K562 (cell line): ENCODE measurements around the gene GCNT2. TPM values are rescaled to one million over a fixed set of nuclear protein-coding genes. Genes with fewer than 3 reads are reported as not detected.

ENCODE experiments used
- ATAC-seq: fragments of 200-7000 bp; cut with Tn5 transposase; 3 replicates; pipeline ENCODE4 v1.9.1; 2020; ENCODE audit warnings: moderate library complexity
- BruUV-seq: library from RNA; stranded (reverse); fragments of 400-500 nt; replicated peaks from 2 replicates; lab custom pipeline; 2021; lab: Mats Ljungman, UMichigan
- CTCF ChIA-PET: fragments of 300-600 bp; formaldehyde crosslinking; extraction: SDS; loops from one replicate; lab custom pipeline; 2021; ENCODE audit warnings: low intra/inter-chr PET ratio; lab: Yijun Ruan, JAX
- POLR2A ChIA-PET: fragments of 300-600, 350-650 bp; sonication (Branson Sonifier 250); formaldehyde crosslinking; extraction: SDS; loops from one replicate; lab custom pipeline; 2021; ENCODE audit warnings: antibody characterized with exemption, inconsistent platforms; lab: Yijun Ruan, JAX
- DNase-seq, 4 experiments: peaks; one replicate each; pipeline versions ENCODE4 v3.0.0 to v3.0.0-alpha.2; 2011 to 2018; ENCODE audit warnings: low spot score in 3 of 4, mixed read lengths in 3 of 4; ENCODE audit errors: extremely low read depth in 1 of 4
- FAIRE-seq: peaks from 2 replicates; lab custom pipeline; 2011; peaks lifted over from hg19 to GRCh38; lab: Jason Lieb, UNC
- H2AFZ ChIP-seq: 2 replicates; pipeline ENCODE4 v1.6.0; 2011; ENCODE audit warnings: low read depth, low read length, control low read depth, inconsistent platforms
- H3K27ac ChIP-seq: fragments of 200-600 bp; 3 replicates; pipeline ENCODE4 v1.8.0; 2011; ENCODE audit warnings: low read depth, mild to moderate bottlenecking, control low read depth, inconsistent platforms, low read length, moderate library complexity, mixed read lengths; ENCODE audit errors: extremely low read depth
- H3K27me3 ChIP-seq, 2 experiments: fragments of 300-600 bp in 1 of 2; 2 replicates in 1 of 2; 3 replicates in 1 of 2; pipeline versions ENCODE4 v1.6.0 to v1.8.0; 2011; ENCODE audit warnings: inconsistent platforms in 2 of 2, low read length in 2 of 2, mild to moderate bottlenecking in 1 of 2, mixed read lengths in 1 of 2, moderate library complexity in 1 of 2; ENCODE audit not compliant: control insufficient read depth in 2 of 2, insufficient read depth in 2 of 2
- H3K36me3 ChIP-seq: fragments of 300-600 bp; 3 replicates; pipeline ENCODE4 v1.8.0; 2011; ENCODE audit warnings: mild to moderate bottlenecking, low read length, inconsistent platforms; ENCODE audit not compliant: control insufficient read depth, insufficient read depth
- H3K4me1 ChIP-seq, 2 experiments: fragments of 200-600 bp in 1 of 2; replicated peaks in 1 of 2; 2 replicates in 1 of 2; 3 replicates in 1 of 2; pipeline versions ENCODE4 v1.5.1 to v1.8.0; 2011; ENCODE audit warnings: inconsistent platforms in 2 of 2, low read length in 2 of 2, mild to moderate bottlenecking in 1 of 2, mixed read lengths in 1 of 2, moderate library complexity in 1 of 2; ENCODE audit not compliant: control insufficient read depth in 2 of 2, insufficient read depth in 2 of 2
- H3K4me2 ChIP-seq: 2 replicates; pipeline ENCODE4 v1.6.1; 2011; ENCODE audit warnings: low read length, control low read depth, inconsistent platforms, mixed read lengths; ENCODE audit not compliant: insufficient read depth
- H3K4me3 ChIP-seq: fragments of 200-600 bp; sonication (generic), shearing (Covaris generic); 2 replicates; pipeline ENCODE4 v1.5.1; 2016; ENCODE audit warnings: control low read depth, inconsistent platforms
- H3K79me2 ChIP-seq: fragments of 200-600 bp; 3 replicates; pipeline ENCODE4 v1.8.0; 2011; ENCODE audit warnings: low read length, inconsistent platforms; ENCODE audit not compliant: control insufficient read depth, insufficient read depth
- H3K9ac ChIP-seq, 2 experiments: 2 replicates each; pipeline versions ENCODE4 v1.6.0 to v1.6.1; 2011; ENCODE audit warnings: low read depth in 2 of 2, low read length in 2 of 2, control low read depth in 1 of 2, inconsistent platforms in 1 of 2, mild to moderate bottlenecking in 1 of 2, mixed read lengths in 1 of 2; ENCODE audit not compliant: insufficient read depth in 1 of 2
- H3K9me1 ChIP-seq: one replicate; pipeline ENCODE4 v1.6.0; 2011; ENCODE audit warnings: inconsistent platforms, mild to moderate bottlenecking, low read length, moderate library complexity; ENCODE audit not compliant: control insufficient read depth, insufficient read depth
- H3K9me3 ChIP-seq: replicated peaks from 2 replicates; pipeline ENCODE4 v1.5.1; 2011; ENCODE audit warnings: low read depth, low read length, inconsistent platforms; ENCODE audit not compliant: control insufficient read depth, insufficient read depth
- H4K20me1 ChIP-seq: replicated peaks from 2 replicates; pipeline ENCODE4 v1.6.1; 2011; ENCODE audit warnings: low read length, inconsistent platforms, mixed read lengths; ENCODE audit not compliant: control insufficient read depth, insufficient read depth
- CCNT2 ChIP-seq: IDR thresholded peaks from 2 replicates; pipeline ENCODE4 v1.6.1; 2011; ENCODE audit warnings: borderline replicate concordance, low read depth, mild to moderate bottlenecking, moderate library complexity, mixed read lengths, low read length; ENCODE audit not compliant: insufficient read length; ENCODE audit errors: extremely low read depth
- CSDE1 ChIP-seq, 2 experiments: fragments of 450-650 bp; IDR thresholded peaks; 2 replicates each; pipeline ENCODE4 v1.6.1; 2016; ENCODE audit warnings: mild to moderate bottlenecking in 1 of 2
- ELF1 ChIP-seq: fragments of 200-800 bp; sonication (Bioruptor generic); IDR thresholded peaks from 2 replicates; pipeline ENCODE4 v1.6.1; 2016; ENCODE audit warnings: missing genetic modification characterization, missing compliant biosample characterization
- ETV5 ChIP-seq: sonication (generic); formaldehyde crosslinking; IDR thresholded peaks from 2 replicates; pipeline ENCODE4 v1.4.0; 2020; ENCODE audit warnings: low read depth, mild to moderate bottlenecking, missing genetic modification reagents
- FOXP1 ChIP-seq: sonication (generic); formaldehyde crosslinking; IDR thresholded peaks from 2 replicates; pipeline ENCODE4 v1.8.0; 2022; ENCODE audit warnings: mild to moderate bottlenecking, missing genetic modification reagents
- HDAC1 ChIP-seq, 2 experiments: fragments of 450-650 bp; IDR thresholded peaks; 2 replicates each; pipeline ENCODE4 v1.6.1; 2016 to 2017; ENCODE audit warnings: inconsistent platforms in 1 of 2, mild to moderate bottlenecking in 1 of 2, moderate library complexity in 1 of 2
- HNRNPL ChIP-seq: fragments of 200-400 bp; formaldehyde crosslinking; IDR thresholded peaks from 2 replicates; pipeline ENCODE4 v1.6.1; 2017; ENCODE audit warnings: low read depth, mild to moderate bottlenecking, low read length
- HNRNPUL1 ChIP-seq: fragments of 200-400 bp; formaldehyde crosslinking; IDR thresholded peaks from 2 replicates; pipeline ENCODE4 v1.6.1; 2017; ENCODE audit warnings: low read length
- KLF13 ChIP-seq: fragments of 450-650 bp; IDR thresholded peaks from 2 replicates; pipeline ENCODE4 v1.6.1; 2016; ENCODE audit warnings: missing genetic modification characterization, low read depth, mild to moderate bottlenecking, missing compliant biosample characterization, moderate library complexity, borderline replicate concordance
- MIER1 ChIP-seq: fragments of 450-650 bp; IDR thresholded peaks from 2 replicates; pipeline ENCODE4 v1.6.1; 2016; ENCODE audit warnings: antibody characterized with exemption, mild to moderate bottlenecking, low read depth
- POU5F1 ChIP-seq: fragments of 150-350 bp; IDR thresholded peaks from 2 replicates; pipeline ENCODE4 v1.6.1; 2014; ENCODE audit warnings: borderline replicate concordance, low read length, low read depth, mild to moderate bottlenecking; ENCODE audit not compliant: partially characterized antibody
- RHOXF2B ChIP-seq: fragments of 250-450 bp; sonication (Bioruptor Pico); conservative IDR thresholded peaks from 2 replicates; pipeline ENCODE4 v1.5.1; 2021
- ZBTB26 ChIP-seq: fragments of 450-650 bp; formaldehyde crosslinking; IDR thresholded peaks from 2 replicates; pipeline ENCODE4 v1.4.0; 2022; ENCODE audit warnings: missing genetic modification characterization
- ZNF140 ChIP-seq: fragments of 250-450 bp; sonication (Bioruptor Pico); IDR thresholded peaks from 2 replicates; pipeline ENCODE4 v1.8.0; 2021; ENCODE audit warnings: moderate library complexity, mild to moderate bottlenecking, inconsistent platforms
- ZNF217 ChIP-seq: sonication (generic); formaldehyde crosslinking; IDR thresholded peaks from 2 replicates; pipeline ENCODE4 v1.8.0; 2022; ENCODE audit warnings: mild to moderate bottlenecking, missing genetic modification reagents
- ZNF551 ChIP-seq: fragments of 250-450 bp; sonication (Bioruptor Pico); IDR thresholded peaks from 2 replicates; pipeline ENCODE4 v1.5.0; 2021; ENCODE audit warnings: mild to moderate bottlenecking, moderate library complexity
- WGBS: fragments of 100-300 bp; shearing (Covaris generic); methylation state at CpG from one replicate; pipeline ENCODE4 v1.1.6; 2016; ENCODE audit warnings: low coverage, mixed read lengths; ENCODE audit not compliant: insufficient coverage; ENCODE audit errors: missing lambda C conversion rate; 5-methylcytosine and 5-hydroxymethylcytosine counted together
- in situ Hi-C: fragments of 300-500 bp; cut with MboI; formaldehyde crosslinking; loops from 4 replicates; pipeline ENCODE4 v1.15.0; 2018; ENCODE audit warnings: inconsistent platforms, mixed read lengths
- intact Hi-C: fragments of 100-400 bp; cut with micrococcal nuclease; formaldehyde crosslinking; loops from 2 replicates; pipeline ENCODE4 v1.14.2; 2022
- polyA plus RNA-seq, 8 experiments: library from polyadenylated mRNA; depleted of rRNA in 4 of 8; stranded (reverse) in 5 of 8; unstranded in 3 of 8; fragments of >200 nt; fragmentation: Nextera tagmentation in 2 of 8; fragmentation: Illumina TruSeq in 1 of 8; extraction: Ambion mirVana in 2 of 8; extraction: Trizol in 1 of 8; gene quantifications; 2 replicates each; pipeline versions ENCODE4 v1.2.1 to v1.2.3, GENCODE V29; 2011 to 2014; ENCODE audit warnings: inconsistent platforms in 1 of 8, missing spikeins in 1 of 8
- total RNA-seq, 7 experiments: library from RNA; depleted of rRNA in 6 of 7; stranded (reverse); fragments of >200 nt in 6 of 7; fragmentation: Illumina TruSeq in 2 of 7; extraction: Trizol in 2 of 7; gene quantifications; 2 replicates each; pipeline versions ENCODE4 v1.2.1 to v1.2.3, GENCODE V29; 2011 to 2021; ENCODE audit warnings: low replicate concordance in 1 of 7
- TF ChIP-seq, protein P1 (sequence below): fragments of 200-800 bp; sonication (Bioruptor generic); IDR thresholded peaks from 2 replicates; pipeline ENCODE4 v1.6.1; 2016; ENCODE audit warnings: missing genetic modification characterization, missing compliant biosample characterization

The GCNT2 gene
- total and polyA plus RNA-seq, 9 of the 15 experiments (the other 6 are each of a cell fraction or from before 2014, with no cell fraction given), result 0.78 to 2.6 (median 1.6) TPM

DNA sequence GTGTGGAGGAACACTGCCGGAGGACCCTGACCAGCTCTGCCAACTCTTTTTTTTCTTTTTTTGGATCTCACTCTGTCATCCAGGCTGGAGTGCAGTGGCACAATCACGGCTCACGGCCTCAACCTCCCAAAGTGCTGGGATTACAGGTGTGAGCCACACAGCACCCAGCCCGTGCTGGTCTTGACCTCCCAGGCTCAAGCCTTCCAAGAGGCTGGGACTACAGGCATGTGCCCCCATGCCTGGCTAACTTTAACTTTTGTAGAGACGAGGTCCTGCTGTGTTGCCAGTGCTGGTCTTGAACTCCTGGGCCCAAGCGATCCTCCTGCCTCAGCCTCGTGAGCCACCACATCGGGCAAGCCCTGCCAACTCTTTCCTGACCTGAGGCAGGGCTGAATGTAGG lies 11.2 kb downstream of the GCNT2 start (continued):
- TF ChIP-seq, protein P1, sequence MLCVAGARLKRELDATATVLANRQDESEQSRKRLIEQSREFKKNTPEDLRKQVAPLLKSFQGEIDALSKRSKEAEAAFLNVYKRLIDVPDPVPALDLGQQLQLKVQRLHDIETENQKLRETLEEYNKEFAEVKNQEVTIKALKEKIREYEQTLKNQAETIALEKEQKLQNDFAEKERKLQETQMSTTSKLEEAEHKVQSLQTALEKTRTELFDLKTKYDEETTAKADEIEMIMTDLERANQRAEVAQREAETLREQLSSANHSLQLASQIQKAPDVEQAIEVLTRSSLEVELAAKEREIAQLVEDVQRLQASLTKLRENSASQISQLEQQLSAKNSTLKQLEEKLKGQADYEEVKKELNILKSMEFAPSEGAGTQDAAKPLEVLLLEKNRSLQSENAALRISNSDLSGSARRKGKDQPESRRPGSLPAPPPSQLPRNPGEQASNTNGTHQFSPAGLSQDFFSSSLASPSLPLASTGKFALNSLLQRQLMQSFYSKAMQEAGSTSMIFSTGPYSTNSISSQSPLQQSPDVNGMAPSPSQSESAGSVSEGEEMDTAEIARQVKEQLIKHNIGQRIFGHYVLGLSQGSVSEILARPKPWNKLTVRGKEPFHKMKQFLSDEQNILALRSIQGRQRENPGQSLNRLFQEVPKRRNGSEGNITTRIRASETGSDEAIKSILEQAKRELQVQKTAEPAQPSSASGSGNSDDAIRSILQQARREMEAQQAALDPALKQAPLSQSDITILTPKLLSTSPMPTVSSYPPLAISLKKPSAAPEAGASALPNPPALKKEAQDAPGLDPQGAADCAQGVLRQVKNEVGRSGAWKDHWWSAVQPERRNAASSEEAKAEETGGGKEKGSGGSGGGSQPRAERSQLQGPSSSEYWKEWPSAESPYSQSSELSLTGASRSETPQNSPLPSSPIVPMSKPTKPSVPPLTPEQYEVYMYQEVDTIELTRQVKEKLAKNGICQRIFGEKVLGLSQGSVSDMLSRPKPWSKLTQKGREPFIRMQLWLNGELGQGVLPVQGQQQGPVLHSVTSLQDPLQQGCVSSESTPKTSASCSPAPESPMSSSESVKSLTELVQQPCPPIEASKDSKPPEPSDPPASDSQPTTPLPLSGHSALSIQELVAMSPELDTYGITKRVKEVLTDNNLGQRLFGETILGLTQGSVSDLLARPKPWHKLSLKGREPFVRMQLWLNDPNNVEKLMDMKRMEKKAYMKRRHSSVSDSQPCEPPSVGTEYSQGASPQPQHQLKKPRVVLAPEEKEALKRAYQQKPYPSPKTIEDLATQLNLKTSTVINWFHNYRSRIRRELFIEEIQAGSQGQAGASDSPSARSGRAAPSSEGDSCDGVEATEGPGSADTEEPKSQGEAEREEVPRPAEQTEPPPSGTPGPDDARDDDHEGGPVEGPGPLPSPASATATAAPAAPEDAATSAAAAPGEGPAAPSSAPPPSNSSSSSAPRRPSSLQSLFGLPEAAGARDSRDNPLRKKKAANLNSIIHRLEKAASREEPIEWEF (CRISPR knock-in tag), result no peak
- TF ChIP-seq HNRNPUL1 (no peak), CCNT2 (no peak), ZNF551 (CRISPR knock-in tag) (no peak)

- intact Hi-C loops, result no loop called here
- ChIA-PET POLR2A (no interaction called here), CTCF (no interaction called here)
- no peak overlapping the region for H3K27ac ChIP-seq
- DNase-seq (no peak), FAIRE-seq (no peak), ATAC-seq (no peak)
- H3K4me2 ChIP-seq, result no peak overlapping the region
- in situ Hi-C loops, result no loop called here
- peaks cover 0 to 5% of the 10 kb centered on the region in 2 experiments; a peak in 1 of 5 replicates for H3K27me3 ChIP-seq
- no peak overlapping the region for H3K4me3 ChIP-seq
- H3K79me2 ChIP-seq, result no peaks in the 10 kb centered on the region
- 26% methylated on average over 4 of the region's 4 CpGs for WGBS
- no peaks in the 10 kb centered on the region for H4K20me1 ChIP-seq
- BruUV-seq, result no TSS peak
- H3K9ac ChIP-seq, result no peak overlapping the region
- no peaks in the 10 kb centered on the region for H3K9me3 ChIP-seq
- no peak overlapping the region for H2AFZ ChIP-seq
- no peaks in the 10 kb centered on the region for H3K36me3 ChIP-seq
- H3K4me1 ChIP-seq, result no peaks in the 10 kb centered on the region; a peak in 1 of 5 replicates
- no peaks in the 10 kb centered on the region for H3K9me1 ChIP-seq
- TF ChIP-seq RHOXF2B (no peak), ELF1 (tag) (no peak), HNRNPL (no peak), CSDE1 (IDR thresholded peaks at IDR 0.05) (no peak), MIER1 (no peak), HDAC1 (IDR thresholded peaks at IDR 0.05) (no peak), ETV5 (CRISPR knock-in tag) (no peak), FOXP1 (CRISPR knock-in tag) (no peak), ZBTB26 (CRISPR knock-in tag) (no peak), KLF13 (tag) (no peak), ZNF140 (CRISPR knock-in tag) (no peak), ZNF217 (CRISPR knock-in tag) (no peak), POU5F1 (no peak)
Observed at GRCh38 chr6:10534419-10534762, 13.2 kb downstream of the GCNT2 start.
